Loucy (cell line): Measurements from ENCODE around the gene TRIOBP.
"Not testable (repeated sequence)": the region's sequence is repeated elsewhere in the genome, so short reads cannot be mapped to it uniquely, and the experiment has no call there.

Experiments used
- H2AFZ ChIP-seq: fragments of 200-600 bp; sonication (generic); 2 replicates; pipeline ENCODE4 v1.6.0; 2016; ENCODE audit warnings: antibody characterized with exemption, mild to moderate bottlenecking, low read length, moderate library complexity
- H3F3A ChIP-seq: fragments of 200-600 bp; 2 replicates; pipeline ENCODE4 v1.6.0; 2016; ENCODE audit warnings: antibody characterized with exemption, low read depth, mild to moderate bottlenecking
- H3K27me3 ChIP-seq: fragments of 200-600 bp; sonication (generic); 2 replicates; pipeline ENCODE4 v1.6.1; 2014; ENCODE audit warnings: low read length, mild to moderate bottlenecking; ENCODE audit not compliant: insufficient read depth, poor library complexity, severe bottlenecking
- H3K36me3 ChIP-seq: fragments of 200-600 bp; sonication (generic); 2 replicates; pipeline ENCODE4 v1.6.1; 2016; ENCODE audit warnings: low read length; ENCODE audit not compliant: insufficient read depth
- H3K4me1 ChIP-seq: fragments of 200-600 bp; sonication (generic); 2 replicates; pipeline ENCODE4 v1.5.1; 2014; ENCODE audit warnings: low read length, mild to moderate bottlenecking; ENCODE audit not compliant: insufficient read depth, poor library complexity, severe bottlenecking
- H3K4me2 ChIP-seq: fragments of 200-600 bp; sonication (generic); 2 replicates; pipeline ENCODE4 v1.6.0; 2014; ENCODE audit warnings: antibody characterized with exemption, low read length, low read depth, mild to moderate bottlenecking; ENCODE audit not compliant: poor library complexity, severe bottlenecking
- H3K4me3 ChIP-seq: fragments of 200-600 bp; sonication (generic); 2 replicates; pipeline ENCODE4 v1.5.1; 2014; ENCODE audit warnings: low read length, mild to moderate bottlenecking, mixed read lengths; ENCODE audit not compliant: poor library complexity, severe bottlenecking
- H3K79me2 ChIP-seq: fragments of 200-600 bp; sonication (generic); 2 replicates; pipeline ENCODE4 v1.6.1; 2014; ENCODE audit warnings: low read length; ENCODE audit not compliant: insufficient read depth
- H3K9ac ChIP-seq: fragments of 200-600 bp; sonication (generic); 2 replicates; pipeline ENCODE4 v1.6.0; 2014; ENCODE audit warnings: mild to moderate bottlenecking, low read depth, low read length, moderate library complexity; ENCODE audit not compliant: poor library complexity, severe bottlenecking
- H3K9me2 ChIP-seq: fragments of 200-600 bp; sonication (generic); replicated peaks from 2 replicates; pipeline ENCODE4 v1.6.1; 2016; ENCODE audit warnings: low read depth, low read length, mixed read lengths
- H3K9me3 ChIP-seq: fragments of 200-600 bp; sonication (generic); 2 replicates; pipeline ENCODE4 v1.6.1; 2014; ENCODE audit warnings: mild to moderate bottlenecking, antibody characterized with exemption, low read length, low read depth; ENCODE audit not compliant: insufficient read depth
- H4K20me1 ChIP-seq: fragments of 200-600 bp; sonication (generic); 2 replicates; pipeline ENCODE4 v1.6.0; 2014; ENCODE audit warnings: antibody characterized with exemption, low read length, mild to moderate bottlenecking; ENCODE audit not compliant: insufficient read depth, poor library complexity, severe bottlenecking
- EZH2phosphoT487 ChIP-seq: fragments of 200-600 bp; IDR thresholded peaks from 2 replicates; pipeline ENCODE4 v1.6.1; 2018; ENCODE audit warnings: antibody characterized with exemption, mild to moderate bottlenecking, moderate library complexity, borderline replicate concordance
- TF ChIP-seq, protein P1 (sequence below): fragments of 200-600 bp; sonication (generic); conservative IDR thresholded peaks from 2 replicates; pipeline ENCODE4 v1.5.1; 2014; ENCODE audit warnings: mild to moderate bottlenecking, antibody characterized with exemption, low read length

Gene TRIOBP

DNA sequence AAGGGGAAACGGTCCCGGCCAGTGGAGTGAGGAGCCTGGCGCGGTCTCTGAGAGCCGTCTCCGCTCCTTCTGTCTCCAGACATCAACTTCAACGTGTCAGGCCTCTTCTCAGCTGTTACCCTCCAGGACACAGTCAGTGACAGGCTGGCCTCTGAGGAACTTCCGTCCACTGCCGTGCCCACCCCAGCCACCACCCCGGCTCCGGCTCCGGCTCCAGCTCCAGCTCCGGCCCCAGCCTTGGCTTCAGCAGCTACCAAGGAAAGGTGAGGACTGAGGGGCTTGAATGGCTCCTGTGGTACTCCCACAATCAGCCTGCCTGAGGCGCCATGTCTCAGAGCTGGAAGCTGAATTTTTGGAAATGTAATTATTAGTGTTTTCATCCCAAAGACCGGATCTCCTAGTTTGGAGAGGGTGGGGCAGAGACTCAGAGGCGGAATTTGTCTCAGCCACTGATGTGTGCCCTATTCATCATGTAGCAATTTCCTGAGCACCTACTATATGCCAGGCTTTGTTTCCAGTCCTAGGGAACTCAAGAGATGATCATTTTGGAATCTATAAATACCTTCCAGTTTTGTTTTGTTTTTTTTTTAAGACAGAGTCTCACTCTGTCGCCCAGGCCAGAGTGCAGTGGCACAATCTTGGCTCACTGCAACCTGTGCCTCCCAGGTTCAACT is 46.2 kb upstream of the TRIOBP start:
- peaks cover 37% of the 10 kb centered on the region; the same call in 1 of the 2 replicates for H3K36me3 ChIP-seq
- H3K4me3 ChIP-seq, result no peak overlapping the region
- no peak overlapping the region for H3K4me2 ChIP-seq
- H4K20me1 ChIP-seq, result no peaks in the 10 kb centered on the region
- no peaks in the 10 kb centered on the region for H3K9me2 ChIP-seq
- TF ChIP-seq, protein P1, sequence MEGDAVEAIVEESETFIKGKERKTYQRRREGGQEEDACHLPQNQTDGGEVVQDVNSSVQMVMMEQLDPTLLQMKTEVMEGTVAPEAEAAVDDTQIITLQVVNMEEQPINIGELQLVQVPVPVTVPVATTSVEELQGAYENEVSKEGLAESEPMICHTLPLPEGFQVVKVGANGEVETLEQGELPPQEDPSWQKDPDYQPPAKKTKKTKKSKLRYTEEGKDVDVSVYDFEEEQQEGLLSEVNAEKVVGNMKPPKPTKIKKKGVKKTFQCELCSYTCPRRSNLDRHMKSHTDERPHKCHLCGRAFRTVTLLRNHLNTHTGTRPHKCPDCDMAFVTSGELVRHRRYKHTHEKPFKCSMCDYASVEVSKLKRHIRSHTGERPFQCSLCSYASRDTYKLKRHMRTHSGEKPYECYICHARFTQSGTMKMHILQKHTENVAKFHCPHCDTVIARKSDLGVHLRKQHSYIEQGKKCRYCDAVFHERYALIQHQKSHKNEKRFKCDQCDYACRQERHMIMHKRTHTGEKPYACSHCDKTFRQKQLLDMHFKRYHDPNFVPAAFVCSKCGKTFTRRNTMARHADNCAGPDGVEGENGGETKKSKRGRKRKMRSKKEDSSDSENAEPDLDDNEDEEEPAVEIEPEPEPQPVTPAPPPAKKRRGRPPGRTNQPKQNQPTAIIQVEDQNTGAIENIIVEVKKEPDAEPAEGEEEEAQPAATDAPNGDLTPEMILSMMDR, result no peak
- no peak for TF ChIP-seq EZH2phosphoT487
- no peaks in the 10 kb centered on the region for H3F3A ChIP-seq
- H3K79me2 ChIP-seq, result no peaks in the 10 kb centered on the region; the same call in 1 of the 2 replicates
- no peaks in the 10 kb centered on the region for H3K9me3 ChIP-seq
- H2AFZ ChIP-seq, result no peak overlapping the region
- no peaks in the 10 kb centered on the region for H3K27me3 ChIP-seq
- H3K9ac ChIP-seq, result no peak overlapping the region
- H3K4me1 ChIP-seq, result no peaks in the 10 kb centered on the region

DNA sequence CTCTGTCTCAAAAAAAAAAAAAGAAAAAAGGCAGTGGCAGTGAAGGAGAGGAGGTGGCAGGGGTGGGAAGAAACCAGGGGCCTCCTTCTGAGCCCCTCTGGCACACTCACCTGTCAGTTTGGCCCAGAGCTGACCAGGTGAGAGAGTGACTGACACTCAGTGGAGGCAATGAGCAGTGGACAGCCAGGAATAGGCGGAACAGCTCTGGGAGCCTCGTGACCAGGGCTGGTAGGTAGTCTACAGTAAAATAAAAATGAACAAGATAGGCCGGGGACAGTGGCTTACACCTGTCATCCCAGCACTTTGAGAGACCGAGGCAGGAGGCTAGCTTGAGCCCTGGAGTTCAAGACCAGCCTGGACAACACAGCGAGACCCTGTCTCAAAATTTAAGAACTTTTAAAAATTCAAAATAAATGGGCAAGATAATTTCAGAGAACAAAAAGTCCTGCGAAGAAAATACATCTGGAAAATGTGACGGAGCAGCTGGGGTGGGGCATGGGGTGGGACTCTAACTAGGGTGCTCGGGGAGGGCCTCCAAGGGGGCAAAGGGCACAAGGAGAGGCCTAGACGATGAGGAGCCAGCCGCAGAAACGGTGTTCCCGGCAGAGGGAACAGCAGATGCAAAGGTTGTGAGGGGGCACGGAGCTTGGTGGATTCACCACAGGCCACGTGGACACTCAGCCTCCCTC is 42.1 kb upstream of the TRIOBP start:
- Histone ChIP-seq H3K4me2 (no peak overlapping the region), H3K79me2 (peaks cover 11% of the 10 kb centered on the region), H3K4me3 (no peak overlapping the region), H3K9me3 (no peaks in the 10 kb centered on the region), H4K20me1 (peaks cover 6% of the 10 kb centered on the region), H3K36me3 (peaks cover 28% of the 10 kb centered on the region; the same call in 1 of the 2 replicates), H3K9me2 (no peaks in the 10 kb centered on the region), H2AFZ (no peak overlapping the region), H3K27me3 (no peaks in the 10 kb centered on the region), H3K9ac (no peak overlapping the region), H3F3A (no peaks in the 10 kb centered on the region), H3K4me1 (peaks cover 11% of the 10 kb centered on the region)
- TF ChIP-seq, protein P1, result no peak
- TF ChIP-seq EZH2phosphoT487, result no peak

DNA sequence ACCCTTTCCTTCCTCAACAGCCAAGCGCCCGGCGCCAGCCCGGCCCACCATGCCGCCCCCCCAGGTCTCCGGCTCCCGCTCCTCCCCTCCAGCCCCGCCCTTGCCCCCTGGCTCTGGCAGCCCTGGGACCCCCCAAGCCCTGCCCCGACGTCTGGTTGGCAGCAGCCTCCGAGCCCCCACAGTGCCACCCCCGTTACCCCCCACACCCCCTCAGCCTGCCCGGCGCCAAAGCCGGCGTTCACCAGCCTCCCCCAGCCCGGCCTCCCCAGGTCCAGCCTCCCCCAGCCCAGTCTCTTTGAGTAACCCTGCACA is 41.6 kb upstream of the TRIOBP start:
- Histone ChIP-seq H3K9ac (no peak overlapping the region), H3K27me3 (no peaks in the 10 kb centered on the region), H3K79me2 (peaks cover 16% of the 10 kb centered on the region), H3K9me3 (no peaks in the 10 kb centered on the region), H3K4me3 (no peak overlapping the region), H3K9me2 (no peaks in the 10 kb centered on the region), H2AFZ (no peak overlapping the region), H3K36me3 (peaks cover 24% of the 10 kb centered on the region; the same call in 1 of the 2 replicates), H3F3A (no peaks in the 10 kb centered on the region), H4K20me1 (peaks cover 11% of the 10 kb centered on the region), H3K4me1 (peaks cover 16% of the 10 kb centered on the region), H3K4me2 (no peak overlapping the region)
- TF ChIP-seq, protein P1, result no peak
- no peak for TF ChIP-seq EZH2phosphoT487

DNA sequence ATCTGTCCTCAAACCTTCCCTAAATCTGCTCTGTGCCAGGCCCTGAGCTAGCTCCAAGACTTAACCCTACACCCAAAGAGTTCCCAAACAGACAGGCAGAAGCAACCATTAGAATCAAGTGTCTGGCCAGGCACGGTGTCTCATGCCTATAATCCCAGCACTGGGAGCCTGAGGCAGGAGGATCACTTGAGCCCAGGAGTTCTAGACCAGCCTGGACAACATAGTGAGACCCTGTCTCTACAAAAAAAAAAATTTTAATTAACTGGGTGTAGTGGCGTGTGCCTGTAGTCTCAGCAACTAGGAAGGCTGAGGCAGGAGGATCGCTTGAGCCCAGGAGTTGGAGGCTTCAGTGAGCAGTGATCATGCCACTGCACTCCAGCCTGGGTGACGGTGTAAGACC is 40.3 kb upstream of the TRIOBP start:
- not testable (repeated sequence) for H3K9me2 ChIP-seq, H3K4me2 ChIP-seq, H3K9me3 ChIP-seq, H3K4me3 ChIP-seq, H3K27me3 ChIP-seq, H2AFZ ChIP-seq, H3F3A ChIP-seq, H3K9ac ChIP-seq
- Histone ChIP-seq H3K36me3 (peaks cover 10% of the 10 kb centered on the region; the same call in 1 of the 2 replicates), H3K79me2 (peaks cover 30% of the 10 kb centered on the region), H4K20me1 (peaks cover 23% of the 10 kb centered on the region), H3K4me1 (peaks cover 28% of the 10 kb centered on the region)
